Stomach (tissue), 4 donors: ENCODE data around the gene POLE.

Experiments used
- CTCF ChIP-seq, 7 experiments: fragments of 450-650 bp in 4 of 7; fragments of 200-600 bp in 3 of 7; sonication (generic) in 3 of 7; IDR thresholded peaks; one replicate each; pipeline ENCODE4 v1.5.1; 2016 to 2019; ENCODE audit warnings: antibody characterized with exemption in 7 of 7, control low read depth in 2 of 7, mild to moderate bottlenecking in 1 of 7
- EP300 ChIP-seq: sonication (generic); formaldehyde crosslinking; IDR thresholded peaks from one replicate; pipeline ENCODE4 v1.6.1; 2017; ENCODE audit warnings: antibody characterized with exemption
- POLR2A ChIP-seq, 4 donors: fragments of 450-650 bp; IDR thresholded peaks; one replicate each; pipeline ENCODE4 v1.6.1; 2016; ENCODE audit warnings: antibody characterized with exemption in 4 of 4, control low read depth in 2 of 4, mild to moderate bottlenecking in 1 of 4, moderate library complexity in 1 of 4

GRCh38 chr12:132736913-132737312, 49.8 kb upstream of the POLE start:
- TF ChIP-seq CTCF (IDR thresholded peaks at IDR 0.05), result no peak
- TF ChIP-seq EP300, result no peak
- TF ChIP-seq POLR2A (IDR thresholded peaks at IDR 0.05), result no peak
